ENCODE results near the gene SNAPIN. TPM values are rescaled to one million over a fixed set of nuclear protein-coding genes. Genes with fewer than 3 reads are reported as not detected.
A peak's percentile ranks its signal among the peaks of the same experiment; 100 is the strongest.

SNAPIN gene
- total and polyA plus RNA-seq, 9 of the 15 experiments (the other 6 are each of a cell fraction or from before 2014, with no cell fraction given): 11.2 to 43.9 (median 32.3) TPM

GRCh38 chr1:153670859-153671627 lies 12.5 kb downstream of the SNAPIN start, which contains the start of gene ILF2 (continued):
- TF ChIP-seq RUNX1 (IDR thresholded peaks at IDR 0.05; ENCODE audit: low read depth): no peak
- TF ChIP-seq MEF2D (tag; conservative IDR thresholded peaks at IDR 0.05; ENCODE audit: low read depth): 0 out of 2 replicates have a peak, but pooled peaks have one; percentile 10
- TF ChIP-seq UBTF (IDR thresholded peaks at IDR 0.05; ENCODE audit: borderline replicate concordance in 1 of 2, low read depth in 2 of 2, low read length in 2 of 2): 0 out of 4 replicates have a peak, but pooled peaks of 1 of the 2 experiments have one; percentile 37
- TF ChIP-seq CREB5 (CRISPR knock-in tag; IDR thresholded peaks at IDR 0.05): no peak
- TF ChIP-seq PYGO2 (tag; IDR thresholded peaks at IDR 0.05): no peak
- TF ChIP-seq DLX4 (CRISPR knock-in tag; IDR thresholded peaks at IDR 0.05): no peak
- no peak for TF ChIP-seq CCNT2 (IDR thresholded peaks at IDR 0.05; ENCODE audit: borderline replicate concordance, extremely low read depth, insufficient read length, low read depth, low read length)
- 0 out of 2 replicates have a peak, but pooled peaks have one; percentile 42 for TF ChIP-seq PHTF2 (CRISPR knock-in tag; IDR thresholded peaks at IDR 0.05)
- no peak for TF ChIP-seq ESRRA (IDR thresholded peaks at IDR 0.05; ENCODE audit: borderline replicate concordance, low read depth)
- no peak for TF ChIP-seq ZNF280A (IDR thresholded peaks at IDR 0.05; ENCODE audit: low read depth, partially characterized antibody)
- TF ChIP-seq TAF1 (IDR thresholded peaks at IDR 0.05; ENCODE audit: control insufficient read depth, extremely low read depth, insufficient read depth, low read length, severe bottlenecking): peak; percentile 94
- no peak for TF ChIP-seq EGR1 (conservative IDR thresholded peaks at IDR 0.05)
- peak; percentile 71; the same call in 1 of the 2 replicates for TF ChIP-seq RFX5 (IDR thresholded peaks at IDR 0.05; ENCODE audit: low read depth, low read length)
- no peak for TF ChIP-seq PRMT5 (CRISPR knock-in tag; IDR thresholded peaks at IDR 0.05)
- no peak for TF ChIP-seq SRSF7 (optimal IDR thresholded peaks at IDR 0.05; ENCODE audit: low read depth, low read length)
- TF ChIP-seq IRF1 (CRISPR knock-in tag; IDR thresholded peaks at IDR 0.05; ENCODE audit: borderline replicate concordance): no peak
- TF ChIP-seq SAP30 (IDR thresholded peaks at IDR 0.05; ENCODE audit: borderline replicate concordance, insufficient read depth, low read depth, low read length, poor library complexity, severe bottlenecking): no peak
- TF ChIP-seq MECOM (CRISPR knock-in tag; IDR thresholded peaks at IDR 0.05): no peak
- TF ChIP-seq EHMT2 (IDR thresholded peaks at IDR 0.05): no peak; the same call in 1 of the 2 replicates
- no peak for TF ChIP-seq HNRNPL (IDR thresholded peaks at IDR 0.05; ENCODE audit: low read depth, low read length)

Measured in K562 (cell line).